Activated T-cell treated with anti-CD3 and anti-CD28 coated beads for 48 hours (primary cell): ENCODE data around the gene PRPF6.

Experiments
- DNase-seq: peaks from one replicate; pipeline ENCODE4 v3.0.0-alpha.2; 2020; ENCODE audit warnings: low read depth

The PRPF6 gene

GRCh38 chr20:63980806-63981728 is at the start of gene PRPF6:
PRPF6 (plus strand) TSS chr20:63981132; CDS start chr20:63981246, 114 bp downstream.
- peak; percentile 94 for DNase-seq

- DNase-seq, result no peak
Measured at GRCh38 chr20:63931735-63932134, 49.2 kb upstream of the PRPF6 start.

DNA sequence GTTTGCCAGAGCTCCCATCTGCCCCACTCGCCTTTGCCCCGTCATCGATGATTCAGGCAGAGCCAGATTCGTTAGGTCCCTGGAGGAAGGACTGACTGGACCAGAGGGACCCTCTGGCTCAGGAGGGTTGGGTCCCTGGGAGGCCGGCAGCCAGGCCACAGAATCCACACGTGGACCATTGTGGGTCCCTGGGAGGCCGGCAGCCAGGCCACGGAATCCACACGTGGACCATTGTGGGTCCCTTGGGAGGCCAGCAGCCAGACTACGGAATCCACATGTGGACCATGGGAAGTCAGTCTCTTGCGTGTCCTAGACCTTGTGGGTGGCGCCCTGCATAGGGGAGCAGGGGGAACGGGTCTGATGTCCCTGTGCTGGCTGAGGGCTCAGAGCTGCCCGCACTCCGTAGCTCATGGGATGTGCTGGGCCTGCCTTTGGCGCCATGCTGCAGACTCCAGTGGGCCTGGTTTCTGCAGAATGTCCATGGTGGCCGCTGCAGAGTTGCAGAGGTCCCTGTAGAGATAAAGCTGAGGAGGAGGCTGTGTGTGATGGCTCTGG is 48.2 kb upstream of the PRPF6 start:
- no peak for DNase-seq

DNA sequence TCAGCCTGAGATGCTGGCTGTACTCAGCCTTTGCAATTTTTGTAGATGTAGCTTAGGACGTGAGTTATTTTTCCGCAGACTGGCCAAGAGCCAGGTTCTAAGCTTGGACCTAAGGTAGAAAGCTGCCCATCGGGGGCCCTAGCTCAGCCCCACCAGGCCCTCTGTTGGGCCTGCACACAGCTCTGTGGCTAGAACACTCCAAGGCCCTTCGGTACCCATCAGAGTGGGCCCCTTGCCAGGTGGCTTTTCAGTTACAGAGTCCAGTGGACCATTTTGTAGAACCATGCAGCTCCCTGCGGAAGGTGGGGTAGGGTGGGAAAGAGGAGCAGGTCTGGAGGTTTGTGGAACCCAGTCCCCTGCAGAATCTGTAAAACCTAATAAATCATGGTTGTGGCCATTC is 47.3 kb upstream of the PRPF6 start:
- DNase-seq, result no peak

GRCh38 chr20:63934271-63935068 is 46.5 kb upstream of the PRPF6 start:
- DNase-seq, result no peak

DNA sequence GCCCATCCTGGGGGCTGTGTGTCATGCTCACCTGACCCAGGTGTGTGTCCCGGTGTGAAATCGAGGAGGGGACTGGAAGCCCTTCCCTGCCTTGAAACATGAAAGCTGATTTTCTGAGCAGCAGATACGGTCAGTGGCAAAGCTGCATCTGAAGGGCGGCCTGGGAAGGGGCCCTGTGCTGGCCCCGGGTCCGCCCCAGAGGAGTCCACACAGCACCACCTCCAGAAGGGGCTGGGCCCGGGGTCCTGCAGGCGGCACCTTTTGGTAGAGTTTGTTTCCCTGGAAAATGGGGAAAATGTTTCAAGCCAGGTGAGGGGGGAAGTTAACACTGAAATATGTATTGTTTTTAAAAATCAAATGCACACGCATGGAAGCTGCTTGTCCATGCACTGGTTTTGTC is 45.5 kb upstream of the PRPF6 start:
- no peak for DNase-seq

DNA sequence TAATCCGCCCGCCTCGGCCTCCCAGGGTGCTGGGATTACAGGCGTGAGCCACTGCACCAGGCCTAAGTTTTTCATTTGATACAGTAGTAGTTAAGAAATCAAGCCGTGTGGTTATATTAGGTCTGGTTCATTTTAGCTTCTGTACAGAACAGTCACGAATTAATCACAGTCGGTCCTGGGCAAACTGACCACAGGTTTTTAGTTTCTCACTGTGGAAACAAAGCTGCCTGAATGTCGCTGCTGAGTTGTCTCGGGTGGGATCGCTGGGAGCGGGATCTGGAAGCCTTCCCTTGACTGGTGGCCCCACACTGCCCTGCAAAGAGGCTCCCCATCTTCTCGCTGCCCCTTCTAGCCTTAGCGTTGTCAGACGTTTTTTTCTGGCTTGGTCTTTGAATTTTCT is 43.3 kb upstream of the PRPF6 start:
- DNase-seq, result no peak

DNA sequence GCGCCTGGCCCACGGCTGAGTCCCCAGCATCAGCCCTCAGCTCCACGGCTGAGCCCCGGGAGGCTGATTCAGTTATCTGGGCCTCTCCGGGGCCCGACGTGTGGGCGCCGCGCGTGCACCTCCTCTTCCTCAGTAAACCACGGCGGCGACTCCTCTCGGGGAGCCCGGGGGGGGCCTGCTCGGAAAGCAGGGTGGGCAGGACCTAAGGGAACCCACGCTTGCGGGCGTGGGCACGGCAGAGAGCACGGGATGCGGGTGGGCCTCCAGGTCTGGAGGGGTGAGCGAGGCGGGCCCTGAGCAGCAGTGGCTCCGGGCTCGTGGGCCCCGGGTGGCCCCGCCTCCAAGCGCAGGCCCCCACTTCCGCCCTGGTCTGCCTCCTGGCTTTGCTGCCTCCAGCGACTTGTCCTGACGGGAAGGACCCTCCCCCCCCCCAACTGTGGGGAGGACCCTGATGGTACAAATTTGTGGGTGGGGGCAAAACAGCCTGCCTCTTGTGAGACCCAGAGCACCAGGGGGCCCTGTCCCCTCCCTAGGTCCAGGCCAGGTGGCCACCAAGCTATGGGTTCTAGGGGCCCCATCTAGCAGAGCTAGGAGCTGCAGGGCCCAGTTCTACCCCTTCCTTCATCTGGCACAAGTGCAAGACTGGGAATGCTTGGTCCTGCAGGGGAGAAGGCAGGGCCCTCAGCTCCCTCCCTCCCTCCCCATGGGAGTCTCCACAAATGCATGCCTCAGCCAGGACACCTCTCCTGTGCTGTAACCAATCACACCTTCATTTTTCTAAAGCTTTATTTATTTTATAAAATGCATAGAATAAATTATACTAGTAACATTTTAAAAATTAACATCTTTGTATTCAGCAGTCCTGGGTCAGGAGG is 41.6 kb upstream of the PRPF6 start:
- DNase-seq, result no peak

DNA sequence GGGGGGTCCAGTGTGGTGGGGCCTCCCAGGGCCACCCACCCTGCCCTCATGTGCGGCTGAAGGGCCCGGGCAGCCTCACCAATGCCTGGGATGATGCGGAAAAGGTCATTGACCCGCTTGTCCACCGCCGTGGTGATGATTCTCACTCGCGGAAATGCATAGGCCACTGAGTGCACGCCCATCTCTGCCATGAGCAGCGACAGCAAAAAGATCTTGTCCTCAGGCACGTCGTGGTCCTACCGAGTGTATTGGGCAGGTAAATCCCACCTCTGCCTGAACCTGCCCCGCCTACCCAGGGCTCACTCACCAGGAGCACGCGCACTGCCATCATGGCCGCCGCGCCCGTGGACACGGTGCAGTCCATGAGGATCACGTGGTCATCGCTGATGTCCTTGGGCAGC is 40.9 kb upstream of the PRPF6 start:
- DNase-seq, result no peak

- no peak for DNase-seq
Measured at GRCh38 chr20:63940472-63941266, 40.3 kb upstream of the PRPF6 start.

- DNase-seq, result peak; percentile 67
Measured at GRCh38 chr20:63941282-63942081, 39.5 kb upstream of the PRPF6 start.

DNA sequence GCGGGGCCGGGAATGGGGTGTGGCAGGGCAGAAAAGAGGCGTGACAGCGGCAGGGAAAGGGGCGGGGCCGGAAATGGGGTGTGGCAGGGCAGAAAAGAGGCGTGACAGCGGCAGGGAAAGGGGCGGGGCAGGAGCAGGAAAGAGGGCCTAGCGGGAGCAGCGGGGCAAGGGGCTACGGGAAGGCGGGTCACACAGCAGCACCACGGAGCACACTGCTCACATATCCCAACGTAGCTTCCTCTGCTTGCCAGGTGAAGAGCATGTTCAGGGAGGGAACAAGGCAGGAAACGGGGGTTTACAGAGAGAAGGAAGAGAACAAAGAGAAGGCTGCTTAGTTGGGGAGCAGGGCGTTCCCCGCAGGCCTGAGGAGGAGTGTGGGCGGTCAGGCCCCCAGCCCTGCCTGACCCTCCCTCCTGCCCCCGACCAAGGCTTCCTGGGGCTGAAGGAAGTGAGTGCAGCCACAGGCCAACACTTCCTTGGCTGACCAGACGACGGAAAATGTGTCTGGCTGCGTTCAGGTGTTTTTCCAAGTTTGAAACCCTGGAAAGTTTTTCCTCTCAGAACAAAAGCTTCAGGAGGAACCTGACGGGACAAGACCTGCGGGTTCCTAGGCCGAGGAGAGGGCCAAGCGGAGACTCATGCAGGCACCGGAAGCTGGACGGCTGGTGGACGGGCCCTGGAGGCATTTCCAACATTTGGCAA is 38.5 kb upstream of the PRPF6 start:
- peak; percentile 63 for DNase-seq

DNA sequence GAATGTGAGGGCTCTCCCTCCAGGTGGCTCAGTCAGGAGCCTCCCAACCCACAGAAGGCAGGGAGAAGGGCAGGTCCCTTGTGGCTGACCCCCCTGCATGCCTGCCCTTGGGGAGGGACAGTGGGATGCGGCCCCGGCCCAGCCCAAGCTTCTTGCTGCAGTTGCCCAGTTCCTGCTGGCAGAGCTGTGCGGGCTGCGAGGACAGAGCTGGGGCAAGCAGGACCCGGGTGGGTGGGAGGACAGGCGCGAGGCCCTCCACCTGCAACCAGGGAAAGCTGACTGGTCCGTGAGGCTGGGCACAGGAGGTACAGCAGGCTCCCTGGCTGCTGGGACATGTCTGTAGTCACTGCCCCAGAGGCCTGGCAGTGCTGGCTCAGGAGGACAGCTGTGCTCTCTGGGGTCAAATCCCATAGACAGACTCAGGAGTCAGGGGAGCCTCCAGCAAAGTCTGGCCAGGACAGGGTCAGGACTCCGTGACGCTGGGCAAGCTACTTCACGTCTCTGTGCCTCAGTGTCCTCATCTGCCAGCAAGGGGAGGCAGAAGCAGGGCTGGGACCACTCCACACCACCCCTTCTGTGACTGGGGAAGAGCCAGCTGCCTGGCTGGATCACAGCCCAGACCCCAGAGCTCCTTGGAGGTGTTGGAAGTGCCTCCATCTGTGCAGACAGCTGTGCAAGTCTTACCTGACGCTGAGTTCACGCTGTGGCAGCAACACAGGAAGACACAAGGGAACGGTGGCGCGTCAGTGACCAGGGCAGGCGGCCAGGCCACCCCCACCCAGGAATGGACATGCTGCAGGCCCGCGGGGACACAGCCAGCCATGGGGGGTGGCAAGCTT is 37.7 kb upstream of the PRPF6 start:
- DNase-seq, result no peak

GRCh38 chr20:63943808-63944077 is 37.2 kb upstream of the PRPF6 start:
- no peak for DNase-seq

GRCh38 chr20:63944078-63944941 is 36.6 kb upstream of the PRPF6 start:
- no peak for DNase-seq

GRCh38 chr20:63945031-63945658 is 35.8 kb upstream of the PRPF6 start:
- DNase-seq, result no peak
